ENCODE results near the gene NECTIN4.
A peak's percentile ranks its signal among the peaks of the same experiment; 100 is the strongest.

The NECTIN4 gene

DNA sequence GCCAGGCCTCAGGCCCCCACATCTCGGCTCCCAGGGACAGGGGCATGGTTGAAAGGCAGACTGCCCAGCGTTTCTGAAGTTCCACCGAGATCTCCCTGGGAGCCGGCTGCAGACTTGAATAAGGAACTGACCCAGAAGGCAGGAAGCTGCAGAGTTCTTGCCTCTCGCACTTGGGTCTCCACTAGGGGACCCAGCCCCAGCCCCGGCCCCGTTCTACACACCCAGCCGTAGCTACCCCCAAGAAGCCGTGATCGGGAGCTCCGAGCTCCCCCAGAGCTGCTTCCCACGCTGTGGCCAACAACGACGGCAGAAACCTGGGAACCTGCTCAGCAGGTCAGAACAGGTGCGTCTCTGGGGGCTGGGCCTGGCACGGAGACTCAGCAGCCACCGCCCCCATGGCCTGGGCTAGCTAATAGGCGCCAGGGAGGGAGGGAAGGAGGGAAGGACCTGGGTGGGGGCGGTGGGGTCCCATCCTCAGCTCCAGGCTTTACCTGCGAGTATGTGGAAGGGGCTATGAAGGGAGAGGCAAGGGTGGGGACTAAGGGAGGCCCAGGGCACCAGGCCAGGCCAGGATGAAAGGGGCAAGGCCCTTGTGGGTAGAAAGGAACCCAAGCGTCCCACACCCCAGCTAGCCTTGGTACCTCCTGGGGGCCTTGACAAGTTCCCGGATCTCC, at the start of gene NECTIN4:
Gene NECTIN4 (minus strand): TSS at position 308 of the 674 bp plus-strand sequence. CDS start 262 bp downstream, at position 46.
- DNase-seq (ENCODE audit: low read depth in 1 of 2, low spot score in 1 of 2), result peak; percentile 94
- in situ Hi-C loops (cut with HindIII; ENCODE audit: low pct_unique_long_range_greater_than_20kb, low sequenced_read_pairs), result no loop called here
- no peak for TF ChIP-seq JUND (IDR thresholded peaks at IDR 0.05; ENCODE audit: low read depth)

DNA sequence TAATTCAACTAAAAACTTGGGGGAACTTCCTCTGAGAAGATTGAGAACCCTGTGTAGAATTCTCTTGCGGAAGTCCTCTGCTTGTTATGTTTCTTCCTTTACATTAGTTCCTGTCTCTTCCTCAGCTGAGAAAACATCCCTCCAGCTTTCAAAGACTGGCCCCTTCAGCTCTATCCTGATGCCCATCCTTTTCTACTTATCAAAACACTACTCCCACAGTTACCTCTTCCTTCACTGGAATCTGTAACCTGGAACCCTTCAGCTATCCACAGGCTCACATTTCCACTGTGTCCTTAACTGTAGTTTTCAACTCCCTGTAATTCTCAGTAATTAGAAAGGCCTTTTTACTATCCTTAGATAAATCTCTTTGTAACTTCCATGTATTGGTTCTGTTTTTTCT, 49.1 kb upstream of the NECTIN4 start:
- no peak for TF ChIP-seq JUND (IDR thresholded peaks at IDR 0.05; ENCODE audit: low read depth)
- in situ Hi-C loops (cut with HindIII; ENCODE audit: low pct_unique_long_range_greater_than_20kb, low sequenced_read_pairs), result no loop called here
- no peak for DNase-seq (ENCODE audit: low read depth in 1 of 2, low spot score in 1 of 2)

DNA sequence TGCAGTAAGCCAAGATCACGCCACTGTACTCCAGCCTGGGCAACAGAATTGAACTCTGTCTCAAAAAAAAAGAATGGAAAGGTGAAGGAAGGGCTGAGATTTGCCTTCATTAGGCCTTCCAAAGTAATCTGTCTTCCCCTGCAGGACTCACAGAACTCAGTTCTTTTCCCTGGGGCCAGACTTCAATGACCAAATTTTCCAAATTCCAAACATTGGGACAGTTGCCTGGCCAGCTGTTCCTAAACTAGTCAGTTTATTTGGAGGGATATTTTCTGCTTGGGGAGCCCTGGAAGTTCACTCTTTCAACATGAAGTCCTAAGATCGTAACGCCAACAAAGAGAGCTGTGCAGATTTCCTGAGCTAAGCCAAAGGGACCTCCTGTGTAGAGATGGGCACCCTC, 48.5 kb upstream of the NECTIN4 start:
- no peak for TF ChIP-seq JUND (IDR thresholded peaks at IDR 0.05; ENCODE audit: low read depth)
- DNase-seq (ENCODE audit: low read depth in 1 of 2, low spot score in 1 of 2), result no peak
- in situ Hi-C loops (cut with HindIII; ENCODE audit: low pct_unique_long_range_greater_than_20kb, low sequenced_read_pairs), result no loop called here

DNA sequence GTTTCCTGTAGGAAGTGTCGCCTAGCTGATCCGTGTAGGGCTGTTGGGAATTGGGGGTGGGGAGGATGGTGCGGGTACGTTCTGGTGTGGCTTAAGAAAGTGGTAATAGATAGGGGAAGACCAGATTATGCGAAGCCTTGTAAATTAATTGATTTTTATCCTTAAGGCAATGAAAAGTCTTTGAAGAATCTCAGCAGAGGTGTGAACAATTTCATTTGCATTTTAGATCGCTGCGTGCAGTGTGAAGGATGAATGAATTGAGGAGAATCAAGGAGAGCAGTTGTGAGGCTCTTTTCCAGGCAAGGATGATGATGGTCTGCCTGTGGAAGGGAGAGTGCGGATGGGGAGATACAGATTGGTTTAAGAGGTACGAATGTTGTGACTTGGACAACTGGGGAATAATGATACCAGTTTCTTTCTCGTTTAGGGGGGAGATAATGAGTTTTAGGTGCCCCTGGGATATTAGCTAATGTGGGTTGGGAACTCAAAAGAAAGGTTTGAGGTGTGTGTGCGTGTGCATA, 43.9 kb upstream of the NECTIN4 start:
- peak in 1 of 2 experiments; percentile 58 for DNase-seq (ENCODE audit: low read depth in 1 of 2, low spot score in 1 of 2)
- TF ChIP-seq JUND (IDR thresholded peaks at IDR 0.05; ENCODE audit: low read depth), result no peak
- in situ Hi-C loops (cut with HindIII; ENCODE audit: low pct_unique_long_range_greater_than_20kb, low sequenced_read_pairs), result no loop called here

- TF ChIP-seq JUND (IDR thresholded peaks at IDR 0.05; ENCODE audit: low read depth), result no peak
- in situ Hi-C loops (cut with HindIII; ENCODE audit: low pct_unique_long_range_greater_than_20kb, low sequenced_read_pairs), result no loop called here
- peak; percentile 92 to 99 for DNase-seq (ENCODE audit: low read depth in 1 of 2, low spot score in 1 of 2)
Measured at GRCh38 chr1:161132410-161133219, 43.3 kb upstream of the NECTIN4 start, which contains the start of gene DEDD. Gene DEDD (minus strand): TSS chr1:161132667. CDS start chr1:161124462, 8,205 bp downstream.

DNA sequence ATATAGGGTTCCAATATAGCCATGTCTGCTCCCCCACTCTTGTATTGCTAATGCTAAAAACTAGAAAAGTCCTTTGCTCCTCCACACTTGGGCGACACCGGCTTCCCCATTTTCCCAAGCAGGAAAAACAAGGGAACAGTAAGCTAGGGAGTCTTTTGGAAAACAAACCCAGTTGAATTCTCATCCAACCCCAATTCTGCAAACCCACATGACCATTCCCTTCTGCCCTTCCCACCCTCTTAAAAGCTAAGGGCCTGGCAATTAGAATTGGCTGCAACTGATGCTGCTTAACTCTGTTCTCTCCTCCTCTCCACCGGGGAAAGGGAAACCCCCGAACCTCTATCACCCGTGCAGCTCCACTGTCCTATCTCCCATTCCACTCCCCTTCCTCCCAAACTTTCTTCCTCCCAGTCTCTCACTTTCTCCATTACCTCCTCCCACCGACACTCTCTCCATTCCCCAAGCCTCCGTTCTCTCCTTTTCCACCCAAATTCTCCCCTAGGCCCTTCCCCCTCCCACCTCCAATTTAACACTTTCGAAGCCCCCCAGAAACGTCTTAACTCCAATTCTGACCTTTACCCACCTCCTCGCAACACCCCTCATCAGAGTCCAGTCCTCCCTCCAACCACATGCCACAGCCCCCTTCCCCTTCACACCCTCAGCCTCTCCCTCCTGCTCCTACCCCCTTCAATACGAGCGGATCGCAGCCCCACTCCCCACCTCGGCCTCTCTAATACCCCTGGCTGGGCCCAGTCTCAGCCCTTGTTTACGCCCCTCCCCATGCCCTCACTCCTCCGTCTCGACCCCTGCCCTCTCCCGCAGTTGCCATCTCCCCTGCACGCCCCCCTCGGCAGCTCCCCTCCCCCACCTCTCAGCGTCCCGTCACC, 42.4 kb upstream of the NECTIN4 start:
- in situ Hi-C loops (cut with HindIII; ENCODE audit: low pct_unique_long_range_greater_than_20kb, low sequenced_read_pairs), result no loop called here
- no peak for TF ChIP-seq JUND (IDR thresholded peaks at IDR 0.05; ENCODE audit: low read depth)
- peak in 1 of 2 experiments; percentile 30 for DNase-seq (ENCODE audit: low read depth in 1 of 2, low spot score in 1 of 2)

GRCh38 chr1:161130266-161130665, 40.9 kb upstream of the NECTIN4 start:
- TF ChIP-seq JUND (IDR thresholded peaks at IDR 0.05; ENCODE audit: low read depth), result no peak
- in situ Hi-C loops (cut with HindIII; ENCODE audit: low pct_unique_long_range_greater_than_20kb, low sequenced_read_pairs), result no loop called here

GRCh38 chr1:161128591-161129420, 39.4 kb upstream of the NECTIN4 start:
- no peak for DNase-seq (ENCODE audit: low read depth in 1 of 2, low spot score in 1 of 2)
- in situ Hi-C loops (cut with HindIII; ENCODE audit: low pct_unique_long_range_greater_than_20kb, low sequenced_read_pairs), result no loop called here

More at GRCh38 chr1:161130266-161130665, 40.9 kb upstream of the NECTIN4 start:
- DNase-seq (ENCODE audit: low read depth in 1 of 2, low spot score in 1 of 2), result no peak

DNA sequence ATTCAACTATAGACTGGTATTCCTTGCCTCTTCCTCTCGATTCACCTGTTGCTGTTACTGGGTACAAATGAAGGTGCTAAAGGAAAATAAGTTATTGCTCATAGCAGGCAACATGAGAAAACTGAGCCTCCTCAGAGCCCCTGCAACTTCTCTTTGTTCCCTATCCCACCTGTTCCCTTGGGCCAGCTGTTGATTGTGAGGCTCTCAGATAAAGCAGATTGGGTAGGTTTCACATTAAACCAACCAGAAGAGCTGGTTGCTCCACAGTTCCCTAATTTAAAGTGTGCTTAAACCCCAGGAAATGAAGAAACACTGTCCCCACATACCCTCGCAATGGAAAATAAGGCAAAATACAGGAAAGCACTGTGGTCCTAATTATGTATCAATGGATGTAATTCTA, 38.3 kb upstream of the NECTIN4 start:
- no peak for DNase-seq (ENCODE audit: low read depth in 1 of 2, low spot score in 1 of 2)
- in situ Hi-C loops (cut with HindIII; ENCODE audit: low pct_unique_long_range_greater_than_20kb, low sequenced_read_pairs), result no loop called here
- no peak for TF ChIP-seq JUND (IDR thresholded peaks at IDR 0.05; ENCODE audit: low read depth)

More at GRCh38 chr1:161128591-161129420, 39.4 kb upstream of the NECTIN4 start:
- no peak for TF ChIP-seq JUND (IDR thresholded peaks at IDR 0.05; ENCODE audit: low read depth)

DNA sequence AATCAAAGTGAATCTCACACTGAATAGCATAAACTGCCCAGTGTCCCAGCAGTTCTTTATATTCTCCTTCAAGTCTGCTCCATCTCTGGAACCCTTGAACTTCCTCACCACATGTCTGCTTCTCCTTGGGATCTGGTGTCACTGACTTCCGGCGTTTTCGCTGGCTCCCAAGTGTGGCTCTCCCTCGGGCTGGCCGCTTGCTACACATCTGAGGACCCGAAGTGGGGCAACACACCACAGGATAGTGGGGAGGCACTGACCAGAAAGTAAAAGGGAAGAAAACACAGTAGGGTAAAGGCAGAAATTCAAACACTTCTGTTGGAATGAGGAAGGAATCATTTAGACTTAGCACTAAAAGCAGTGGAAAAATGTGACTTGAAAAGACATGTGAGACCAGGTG, 33.6 kb upstream of the NECTIN4 start:
- in situ Hi-C loops (cut with HindIII; ENCODE audit: low pct_unique_long_range_greater_than_20kb, low sequenced_read_pairs), result no loop called here
- no peak for TF ChIP-seq JUND (IDR thresholded peaks at IDR 0.05; ENCODE audit: low read depth)
- no peak for DNase-seq (ENCODE audit: low read depth in 1 of 2, low spot score in 1 of 2)

DNA sequence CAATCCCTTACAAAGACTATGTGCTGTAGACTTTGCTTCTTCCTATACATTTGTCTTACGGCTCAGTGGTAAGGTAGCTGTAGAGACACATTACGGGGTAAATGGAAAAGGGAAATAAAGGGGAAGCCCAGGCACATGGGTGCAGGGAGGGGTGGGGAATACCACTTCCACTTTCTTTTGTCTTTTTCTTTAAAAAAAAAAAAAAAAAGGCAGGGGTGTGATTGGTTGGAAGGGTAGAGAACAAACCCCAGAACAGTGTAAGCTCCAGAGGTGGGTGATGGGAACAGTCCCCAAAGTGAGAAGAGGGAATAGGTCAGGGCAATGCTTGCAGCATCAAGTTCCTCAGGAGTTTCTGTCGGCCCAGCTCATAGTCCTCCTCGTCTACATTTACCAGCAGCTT, 32.5 kb upstream of the NECTIN4 start:
- DNase-seq (ENCODE audit: low read depth in 1 of 2, low spot score in 1 of 2), result no peak
- in situ Hi-C loops (cut with HindIII; ENCODE audit: low pct_unique_long_range_greater_than_20kb, low sequenced_read_pairs), result no loop called here
- TF ChIP-seq JUND (IDR thresholded peaks at IDR 0.05; ENCODE audit: low read depth), result no peak

Measured in T47D (cell line).